Fibroblast of the aortic adventitia (primary cell): ENCODE results near the gene TMPRSS9. TPM values are rescaled to one million over a fixed set of nuclear protein-coding genes. Genes with fewer than 3 reads are reported as not detected.
A peak's percentile ranks its signal among the peaks of the same experiment; 100 is the strongest.

ENCODE experiments used
- DNase-seq: peaks from one replicate; pipeline ENCODE4 v3.0.0-alpha.2; 2010; ENCODE audit warnings: low read depth
- H3K4me3 ChIP-seq: 2 replicates; pipeline ENCODE4 v1.5.1; 2011; ENCODE audit warnings: low read depth, mild to moderate bottlenecking, control low read depth, low read length, moderate library complexity
- total RNA-seq: library from RNA; depleted of rRNA; stranded (reverse); fragments of >200 nt; gene quantifications from 2 replicates; pipeline ENCODE4 v1.2.3, GENCODE V29; 2012; ENCODE audit warnings: low replicate concordance
- TF ChIP-seq, protein P1 (sequence below): IDR thresholded peaks from 2 replicates; pipeline ENCODE4 v1.5.1; 2011; ENCODE audit warnings: mild to moderate bottlenecking, low read length, control low read depth, inconsistent platforms; ENCODE audit not compliant: insufficient read depth

Gene TMPRSS9
- total RNA-seq, 1 donor = not detected

DNA sequence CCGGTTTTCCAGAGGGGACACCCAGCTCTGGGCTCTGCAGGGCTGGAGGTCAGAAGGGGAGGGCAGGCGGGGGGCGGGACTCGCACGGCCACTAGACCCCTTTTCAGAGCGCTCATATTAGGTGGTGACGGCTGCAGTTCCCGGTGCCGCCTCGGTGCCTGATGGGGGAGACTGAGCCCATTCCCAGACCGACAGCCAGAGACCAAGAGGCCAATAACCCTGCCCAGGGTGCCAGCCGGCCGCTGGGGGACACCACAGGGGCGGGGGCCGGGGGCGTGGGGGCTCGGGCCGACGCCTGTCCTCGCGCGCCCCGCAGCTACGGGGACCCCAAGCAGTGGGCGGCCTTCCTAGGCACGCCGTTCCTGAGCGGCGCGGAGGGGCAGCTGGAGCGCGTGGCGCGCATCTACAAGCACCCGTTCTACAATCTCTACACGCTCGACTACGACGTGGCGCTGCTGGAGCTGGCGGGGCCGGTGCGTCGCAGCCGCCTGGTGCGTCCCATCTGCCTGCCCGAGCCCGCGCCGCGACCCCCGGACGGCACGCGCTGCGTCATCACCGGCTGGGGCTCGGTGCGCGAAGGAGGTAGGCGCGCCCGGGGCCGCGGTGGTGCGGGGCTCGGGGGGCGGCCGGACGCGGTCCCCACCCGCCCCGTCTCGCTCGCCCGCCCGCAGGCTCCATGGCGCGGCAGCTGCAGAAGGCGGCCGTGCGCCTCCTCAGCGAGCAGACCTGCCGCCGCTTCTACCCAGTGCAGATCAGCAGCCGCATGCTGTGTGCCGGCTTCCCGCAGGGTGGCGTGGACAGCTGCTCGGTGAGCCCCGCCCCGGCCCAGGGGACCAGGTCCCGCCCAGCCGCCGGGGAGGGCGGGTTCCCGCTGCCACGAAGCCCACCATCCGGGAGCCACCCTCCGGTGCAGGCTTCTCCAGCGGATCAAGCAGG is 64.9 kb downstream of the TMPRSS9 start:
- DNase-seq = peak; percentile 67
- TF ChIP-seq, protein P1, sequence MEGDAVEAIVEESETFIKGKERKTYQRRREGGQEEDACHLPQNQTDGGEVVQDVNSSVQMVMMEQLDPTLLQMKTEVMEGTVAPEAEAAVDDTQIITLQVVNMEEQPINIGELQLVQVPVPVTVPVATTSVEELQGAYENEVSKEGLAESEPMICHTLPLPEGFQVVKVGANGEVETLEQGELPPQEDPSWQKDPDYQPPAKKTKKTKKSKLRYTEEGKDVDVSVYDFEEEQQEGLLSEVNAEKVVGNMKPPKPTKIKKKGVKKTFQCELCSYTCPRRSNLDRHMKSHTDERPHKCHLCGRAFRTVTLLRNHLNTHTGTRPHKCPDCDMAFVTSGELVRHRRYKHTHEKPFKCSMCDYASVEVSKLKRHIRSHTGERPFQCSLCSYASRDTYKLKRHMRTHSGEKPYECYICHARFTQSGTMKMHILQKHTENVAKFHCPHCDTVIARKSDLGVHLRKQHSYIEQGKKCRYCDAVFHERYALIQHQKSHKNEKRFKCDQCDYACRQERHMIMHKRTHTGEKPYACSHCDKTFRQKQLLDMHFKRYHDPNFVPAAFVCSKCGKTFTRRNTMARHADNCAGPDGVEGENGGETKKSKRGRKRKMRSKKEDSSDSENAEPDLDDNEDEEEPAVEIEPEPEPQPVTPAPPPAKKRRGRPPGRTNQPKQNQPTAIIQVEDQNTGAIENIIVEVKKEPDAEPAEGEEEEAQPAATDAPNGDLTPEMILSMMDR = peak; percentile 57
- H3K4me3 ChIP-seq = peak overlapping the region; percentile 93

DNA sequence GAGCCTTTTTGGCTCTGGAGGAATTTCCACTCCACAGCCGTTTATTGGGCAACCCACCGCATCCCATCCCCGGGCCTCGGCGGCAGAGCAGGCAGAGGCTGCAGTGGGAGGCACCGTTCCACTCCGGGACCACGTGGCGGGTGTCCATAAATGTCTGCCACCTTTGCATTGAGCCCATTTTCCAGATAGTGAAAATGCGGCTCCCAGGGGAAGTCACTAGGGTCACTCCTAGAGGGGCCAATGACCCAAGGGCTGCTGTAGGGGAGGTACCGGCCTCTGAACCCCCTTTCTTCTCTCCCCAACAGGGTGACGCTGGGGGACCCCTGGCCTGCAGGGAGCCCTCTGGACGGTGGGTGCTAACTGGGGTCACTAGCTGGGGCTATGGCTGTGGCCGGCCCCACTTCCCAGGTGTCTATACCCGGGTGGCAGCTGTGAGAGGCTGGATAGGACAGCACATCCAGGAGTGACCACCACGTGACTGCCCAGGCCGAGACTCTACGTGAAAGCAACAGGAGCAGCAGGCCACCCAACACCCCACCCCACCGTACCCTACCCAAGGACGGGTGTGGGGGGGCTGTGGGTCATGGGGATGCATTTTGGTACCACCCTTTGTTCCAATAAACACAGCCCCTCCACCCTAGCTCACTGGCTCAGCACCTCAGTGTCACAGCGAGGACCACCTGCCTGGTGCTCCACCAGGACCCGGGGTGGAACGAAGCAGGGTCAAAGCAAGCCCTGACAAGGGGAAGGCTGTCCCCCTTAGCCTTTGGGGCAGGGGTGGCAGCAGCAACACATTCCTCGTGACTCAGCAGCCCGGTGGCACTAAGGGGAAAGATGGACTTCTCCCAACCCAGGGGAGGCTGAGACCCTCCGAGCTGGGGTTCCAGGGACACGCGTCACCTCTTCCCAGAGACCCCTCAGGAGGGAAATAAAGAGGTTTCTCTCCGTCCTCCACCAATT is 65.8 kb downstream of the TMPRSS9 start:
- DNase-seq = no peak
- TF ChIP-seq, protein P1 = no peak
- H3K4me3 ChIP-seq = peak overlapping the region; percentile 93

- TF ChIP-seq, protein P1 = no peak
- H3K4me3 ChIP-seq = peak overlapping the region; percentile 93
- DNase-seq = peak; percentile 24
These were observed 66.8 kb downstream of the TMPRSS9 start for GRCh38 chr19:2426611-2427428.

DNA sequence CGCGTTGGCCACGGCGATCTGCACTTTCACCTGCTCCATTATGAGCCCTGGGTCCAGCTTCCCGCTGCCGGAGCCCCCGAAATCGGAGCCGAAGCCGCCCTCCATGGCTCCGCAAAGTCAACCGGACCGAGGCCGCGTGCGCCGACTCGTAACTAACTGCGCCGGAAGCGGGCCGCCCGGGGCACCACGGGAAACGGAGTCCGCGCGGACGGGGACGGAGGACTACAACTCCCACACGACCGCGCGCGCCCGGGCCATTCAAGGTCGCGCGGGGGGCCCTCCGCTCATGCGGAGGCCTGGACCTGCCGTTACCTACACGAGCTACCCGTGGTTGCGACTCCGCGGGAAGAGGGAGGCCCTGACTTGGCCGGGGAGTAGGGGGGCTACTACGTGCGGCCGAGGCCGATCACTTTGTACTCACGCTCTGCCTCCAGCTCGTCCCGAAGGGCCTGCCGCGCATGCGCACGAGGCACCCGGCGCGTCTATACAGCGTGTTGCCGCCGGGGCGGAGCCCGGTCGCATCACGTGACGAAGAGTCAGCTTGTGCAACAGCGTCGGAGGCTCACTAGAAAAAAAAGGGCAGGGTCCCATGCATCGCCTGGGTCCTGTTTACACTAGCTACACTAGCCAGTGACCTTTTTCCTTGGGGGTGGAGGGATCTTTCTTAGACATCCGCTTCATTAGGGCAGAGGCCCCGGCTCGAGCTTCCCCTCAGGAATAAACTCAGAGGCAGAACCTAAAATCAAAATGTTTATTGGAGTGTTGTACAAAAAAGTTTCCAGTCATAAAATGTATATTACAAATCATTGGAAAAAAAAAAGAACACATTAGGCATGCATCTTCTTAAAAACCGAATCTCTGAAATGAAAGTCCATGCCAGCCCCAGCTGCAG is 67.6 kb downstream of the TMPRSS9 start, which contains the start of gene TIMM13:
Gene TIMM13, minus strand, starts transcription at position 158 of the 892 bp plus-strand sequence. Its CDS starts 53 bp downstream, at position 105.
- DNase-seq = peak; percentile 97
- peak within 1 kb of the TSS; percentile 93 for H3K4me3 ChIP-seq
- TF ChIP-seq, protein P1 = no peak

DNA sequence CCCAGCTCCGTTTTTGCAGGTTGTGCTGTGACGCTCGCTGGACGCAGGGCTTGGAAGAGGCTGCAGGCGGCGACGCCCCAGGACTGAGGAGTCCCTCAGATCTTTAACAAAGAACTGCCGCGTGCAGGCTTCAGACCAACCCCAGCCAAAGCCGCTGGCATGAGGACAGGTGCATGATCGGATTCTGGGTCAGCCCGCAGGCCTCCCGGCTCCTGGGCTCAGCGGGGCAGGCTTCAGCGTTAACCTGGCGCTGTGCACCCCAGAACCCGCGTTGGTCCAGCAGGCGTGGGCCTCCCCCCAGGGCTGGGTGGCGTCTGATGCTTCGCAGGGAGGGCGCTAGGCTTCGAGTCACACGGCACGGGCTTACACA is 68.2 kb downstream of the TMPRSS9 start:
- peak; percentile 41 for DNase-seq
- H3K4me3 ChIP-seq = no peak overlapping the region
- TF ChIP-seq, protein P1 = peak; percentile 1
